ENCODE data around the gene ASB13. TPM values are rescaled to one million over a fixed set of nuclear protein-coding genes. Genes with fewer than 3 reads are reported as not detected.

The ASB13 gene
- total and polyA plus RNA-seq, 9 donors: 8.0 to 14.0 (median 11.7) TPM

DNA sequence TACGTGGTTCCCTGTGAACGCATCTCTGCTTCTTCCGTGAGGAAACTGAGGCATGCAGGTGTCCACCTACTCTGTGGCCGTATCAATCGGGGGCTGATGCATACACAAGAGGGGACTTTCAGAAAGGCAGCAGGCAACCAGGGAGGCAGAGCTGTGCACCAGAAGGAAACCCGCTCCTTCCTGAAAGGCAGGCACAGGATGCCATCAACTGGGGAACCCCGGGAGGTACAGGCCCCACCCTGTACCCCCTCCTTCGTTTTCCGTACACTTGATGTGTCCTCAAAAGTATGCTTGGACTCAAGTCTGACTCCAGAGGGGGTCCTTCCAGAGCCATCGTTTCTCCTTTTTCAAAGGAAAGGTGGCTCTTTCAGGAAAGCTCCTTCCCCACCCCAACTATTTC is 59.5 kb downstream of the ASB13 start:
- Histone ChIP-seq H3K4me1 (ENCODE audit: control insufficient read depth, insufficient read depth, low read length) (peaks cover 49% of the 10 kb centered on the region), H3K36me3 (ENCODE audit: control insufficient read depth, insufficient read depth, low read length) (no peaks in the 10 kb centered on the region), H3K4me3 (ENCODE audit: low read length) (no peak overlapping the region), H3K9me3 (replicated peaks; ENCODE audit: control insufficient read depth, low read depth, low read length) (no peaks in the 10 kb centered on the region), H3K27ac (ENCODE audit: low read length) (no peak overlapping the region), H3K27me3 (ENCODE audit: control insufficient read depth, insufficient read depth, low read length) (no peaks in the 10 kb centered on the region)
- DNase-seq: no peak
- WGBS (ENCODE audit: insufficient coverage): 74% methylated on average over 6 of the region's 10 CpGs

DNA sequence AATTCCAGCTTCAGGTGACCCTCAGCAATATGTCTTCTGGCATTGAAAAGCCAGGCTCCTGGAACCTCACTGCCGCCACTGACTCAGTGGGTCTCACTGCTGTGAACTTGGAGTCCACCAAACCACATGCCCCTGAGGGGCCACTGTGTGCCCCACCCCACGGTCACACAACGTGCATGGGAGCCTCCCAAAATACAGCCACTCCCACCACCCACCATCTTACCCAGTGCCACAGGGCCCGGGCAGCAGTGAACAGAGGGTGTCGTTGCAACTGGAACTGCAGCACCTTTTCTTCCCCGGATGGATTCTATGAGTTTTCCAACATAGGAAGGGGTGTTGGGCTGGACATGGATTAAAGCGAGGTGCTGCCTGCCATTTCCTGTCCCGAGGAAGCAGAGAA is 60.1 kb downstream of the ASB13 start:
- Histone ChIP-seq H3K4me1 (ENCODE audit: control insufficient read depth, insufficient read depth, low read length) (peaks cover 46% of the 10 kb centered on the region), H3K27ac (ENCODE audit: low read length) (no peak overlapping the region), H3K4me3 (ENCODE audit: low read length) (no peak overlapping the region), H3K36me3 (ENCODE audit: control insufficient read depth, insufficient read depth, low read length) (no peaks in the 10 kb centered on the region), H3K9me3 (replicated peaks; ENCODE audit: control insufficient read depth, low read depth, low read length) (no peaks in the 10 kb centered on the region), H3K27me3 (ENCODE audit: control insufficient read depth, insufficient read depth, low read length) (no peaks in the 10 kb centered on the region)
- WGBS (ENCODE audit: insufficient coverage): 87% methylated on average over 4 of the region's 8 CpGs
- DNase-seq: no peak

GRCh38 chr10:5604961-5605360 is 61.4 kb downstream of the ASB13 start:
- Histone ChIP-seq H3K4me3 (ENCODE audit: low read length) (no peak overlapping the region), H3K27me3 (ENCODE audit: control insufficient read depth, insufficient read depth, low read length) (no peaks in the 10 kb centered on the region), H3K4me1 (ENCODE audit: control insufficient read depth, insufficient read depth, low read length) (peaks cover 35% of the 10 kb centered on the region), H3K36me3 (ENCODE audit: control insufficient read depth, insufficient read depth, low read length) (no peaks in the 10 kb centered on the region), H3K27ac (ENCODE audit: low read length) (peak overlapping the region; percentile 60), H3K9me3 (replicated peaks; ENCODE audit: control insufficient read depth, low read depth, low read length) (no peaks in the 10 kb centered on the region)
- DNase-seq: peak; percentile 71
- 22% methylated on average over 4 of the region's 7 CpGs for WGBS (ENCODE audit: insufficient coverage)

DNA sequence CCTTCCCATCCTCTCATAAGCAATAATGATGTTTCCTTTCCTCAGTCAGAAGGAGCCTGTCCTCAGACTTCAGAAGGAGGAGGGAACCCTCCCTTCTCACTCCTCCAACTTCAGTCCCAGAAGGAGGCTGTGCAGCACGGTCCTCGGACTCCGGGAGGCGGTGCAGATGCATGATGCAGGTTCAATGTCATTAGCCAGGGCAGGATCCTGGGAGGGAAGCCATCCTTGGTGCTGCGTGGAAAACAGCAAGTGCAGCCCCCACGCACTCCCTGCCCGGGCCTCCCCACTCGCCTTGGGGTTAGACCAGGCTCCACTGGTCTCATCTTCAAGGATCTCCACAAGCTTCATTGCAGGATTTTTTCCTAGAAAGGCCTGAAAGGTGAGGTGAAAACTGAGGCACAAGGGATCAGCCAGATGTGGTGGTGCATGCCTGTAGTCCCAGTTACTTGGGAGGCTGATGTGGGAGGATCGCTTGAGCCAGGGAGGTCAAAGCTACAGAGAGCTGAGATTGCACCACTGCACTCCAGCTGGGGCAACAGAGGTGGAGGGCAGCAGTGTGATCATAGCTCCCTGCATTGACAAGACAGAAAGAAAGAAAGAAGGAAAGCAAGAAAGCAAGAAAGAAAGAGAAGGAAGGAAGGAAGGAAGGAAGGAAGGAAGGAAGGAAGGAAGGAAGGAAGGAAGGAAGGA is 62.0 kb downstream of the ASB13 start:
- Histone ChIP-seq H3K27ac (ENCODE audit: low read length) (peak overlapping the region; percentile 60), H3K4me1 (ENCODE audit: control insufficient read depth, insufficient read depth, low read length) (peaks cover 29% of the 10 kb centered on the region), H3K27me3 (ENCODE audit: control insufficient read depth, insufficient read depth, low read length) (no peaks in the 10 kb centered on the region), H3K4me3 (ENCODE audit: low read length) (no peak overlapping the region), H3K9me3 (replicated peaks; ENCODE audit: control insufficient read depth, low read depth, low read length) (no peaks in the 10 kb centered on the region), H3K36me3 (ENCODE audit: control insufficient read depth, insufficient read depth, low read length) (no peaks in the 10 kb centered on the region)
- DNase-seq: no peak
- 88% methylated on average over 4 of the region's 9 CpGs for WGBS (ENCODE audit: insufficient coverage)

DNA sequence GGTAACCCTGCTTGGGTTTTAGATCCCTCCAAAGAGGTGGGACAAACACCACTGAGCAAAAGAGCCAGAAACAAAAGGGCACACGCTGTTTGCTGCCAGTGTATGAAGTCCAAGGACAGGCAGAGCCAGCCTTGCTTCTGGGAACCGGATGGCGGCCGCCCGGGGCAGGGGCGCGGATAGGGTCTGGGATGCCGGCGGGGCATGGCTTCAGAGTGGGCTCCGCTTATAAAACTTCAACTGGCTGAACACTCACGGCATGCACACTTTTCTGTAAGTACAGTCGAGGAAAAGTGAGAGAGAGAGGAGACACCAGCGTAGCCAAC is 62.6 kb downstream of the ASB13 start:
- WGBS (ENCODE audit: insufficient coverage): over 99% methylated on average over 10 of the region's 13 CpGs
- DNase-seq: no peak
- Histone ChIP-seq H3K4me3 (ENCODE audit: low read length) (no peak overlapping the region), H3K9me3 (replicated peaks; ENCODE audit: control insufficient read depth, low read depth, low read length) (no peaks in the 10 kb centered on the region), H3K27me3 (ENCODE audit: control insufficient read depth, insufficient read depth, low read length) (no peaks in the 10 kb centered on the region), H3K27ac (ENCODE audit: low read length) (no peak overlapping the region), H3K4me1 (ENCODE audit: control insufficient read depth, insufficient read depth, low read length) (peaks cover 23% of the 10 kb centered on the region), H3K36me3 (ENCODE audit: control insufficient read depth, insufficient read depth, low read length) (no peaks in the 10 kb centered on the region)

- WGBS (ENCODE audit: insufficient coverage): 91% methylated on average over 10 of the region's 14 CpGs
- H3K27ac ChIP-seq (ENCODE audit: low read length): no peak overlapping the region
- peaks cover 18% of the 10 kb centered on the region for H3K4me1 ChIP-seq (ENCODE audit: control insufficient read depth, insufficient read depth, low read length)
- H3K9me3 ChIP-seq (replicated peaks; ENCODE audit: control insufficient read depth, low read depth, low read length): no peaks in the 10 kb centered on the region
- no peaks in the 10 kb centered on the region for H3K27me3 ChIP-seq (ENCODE audit: control insufficient read depth, insufficient read depth, low read length)
- no peak for DNase-seq
- H3K4me3 ChIP-seq (ENCODE audit: low read length): no peak overlapping the region
- no peaks in the 10 kb centered on the region for H3K36me3 ChIP-seq (ENCODE audit: control insufficient read depth, insufficient read depth, low read length)
Measured at GRCh38 chr10:5603091-5603847, 63.1 kb downstream of the ASB13 start.

DNA sequence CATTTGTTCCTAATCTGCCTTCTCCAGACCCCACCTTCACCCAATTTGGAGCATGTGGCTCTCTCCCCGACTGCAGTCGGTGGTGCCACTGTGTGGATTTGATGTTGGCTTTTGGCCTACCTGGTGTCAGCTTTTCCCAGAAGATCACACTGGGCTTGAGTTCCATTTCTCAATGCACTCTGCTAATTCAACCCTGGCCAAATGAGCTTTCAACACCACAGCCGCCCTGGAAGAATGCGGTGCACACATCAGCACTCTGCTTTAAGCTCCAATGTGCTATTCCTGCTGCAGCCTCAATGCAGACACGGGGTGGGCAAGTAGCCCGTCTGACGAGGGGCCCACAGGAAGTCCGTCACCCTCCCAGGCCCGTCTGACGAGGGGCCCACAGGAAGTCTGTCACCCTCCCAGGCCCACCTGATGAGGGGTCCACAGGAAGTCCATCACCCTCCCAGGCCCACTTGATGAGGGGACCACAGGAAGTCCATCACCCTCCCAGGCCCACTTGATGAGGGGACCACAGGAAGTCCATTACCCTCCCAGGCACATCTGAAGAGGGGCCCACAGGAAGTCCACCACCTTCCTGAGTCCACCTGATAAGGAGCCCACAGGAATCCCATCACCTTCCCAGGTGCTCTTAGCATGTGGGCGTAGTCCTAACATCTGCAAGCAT is 64.4 kb downstream of the ASB13 start:
- 49% methylated on average over 3 of the region's 11 CpGs for WGBS (ENCODE audit: insufficient coverage)
- no peak overlapping the region for H3K27ac ChIP-seq (ENCODE audit: low read length)
- no peaks in the 10 kb centered on the region for H3K9me3 ChIP-seq (replicated peaks; ENCODE audit: control insufficient read depth, low read depth, low read length)
- H3K27me3 ChIP-seq (ENCODE audit: control insufficient read depth, insufficient read depth, low read length): no peaks in the 10 kb centered on the region
- H3K4me3 ChIP-seq (ENCODE audit: low read length): no peak overlapping the region
- DNase-seq: no peak
- no peaks in the 10 kb centered on the region for H3K36me3 ChIP-seq (ENCODE audit: control insufficient read depth, insufficient read depth, low read length)
- H3K4me1 ChIP-seq (ENCODE audit: control insufficient read depth, insufficient read depth, low read length): peaks cover 17% of the 10 kb centered on the region

GRCh38 chr10:5600908-5601307 is 65.5 kb downstream of the ASB13 start:
- Histone ChIP-seq H3K4me1 (ENCODE audit: control insufficient read depth, insufficient read depth, low read length) (peaks cover 20% of the 10 kb centered on the region), H3K9me3 (replicated peaks; ENCODE audit: control insufficient read depth, low read depth, low read length) (no peaks in the 10 kb centered on the region), H3K4me3 (ENCODE audit: low read length) (no peak overlapping the region), H3K27ac (ENCODE audit: low read length) (no peak overlapping the region), H3K27me3 (ENCODE audit: control insufficient read depth, insufficient read depth, low read length) (no peaks in the 10 kb centered on the region), H3K36me3 (ENCODE audit: control insufficient read depth, insufficient read depth, low read length) (no peaks in the 10 kb centered on the region)
- no peak for DNase-seq
- 91% methylated on average over 5 of the region's 5 CpGs for WGBS (ENCODE audit: insufficient coverage)

DNA sequence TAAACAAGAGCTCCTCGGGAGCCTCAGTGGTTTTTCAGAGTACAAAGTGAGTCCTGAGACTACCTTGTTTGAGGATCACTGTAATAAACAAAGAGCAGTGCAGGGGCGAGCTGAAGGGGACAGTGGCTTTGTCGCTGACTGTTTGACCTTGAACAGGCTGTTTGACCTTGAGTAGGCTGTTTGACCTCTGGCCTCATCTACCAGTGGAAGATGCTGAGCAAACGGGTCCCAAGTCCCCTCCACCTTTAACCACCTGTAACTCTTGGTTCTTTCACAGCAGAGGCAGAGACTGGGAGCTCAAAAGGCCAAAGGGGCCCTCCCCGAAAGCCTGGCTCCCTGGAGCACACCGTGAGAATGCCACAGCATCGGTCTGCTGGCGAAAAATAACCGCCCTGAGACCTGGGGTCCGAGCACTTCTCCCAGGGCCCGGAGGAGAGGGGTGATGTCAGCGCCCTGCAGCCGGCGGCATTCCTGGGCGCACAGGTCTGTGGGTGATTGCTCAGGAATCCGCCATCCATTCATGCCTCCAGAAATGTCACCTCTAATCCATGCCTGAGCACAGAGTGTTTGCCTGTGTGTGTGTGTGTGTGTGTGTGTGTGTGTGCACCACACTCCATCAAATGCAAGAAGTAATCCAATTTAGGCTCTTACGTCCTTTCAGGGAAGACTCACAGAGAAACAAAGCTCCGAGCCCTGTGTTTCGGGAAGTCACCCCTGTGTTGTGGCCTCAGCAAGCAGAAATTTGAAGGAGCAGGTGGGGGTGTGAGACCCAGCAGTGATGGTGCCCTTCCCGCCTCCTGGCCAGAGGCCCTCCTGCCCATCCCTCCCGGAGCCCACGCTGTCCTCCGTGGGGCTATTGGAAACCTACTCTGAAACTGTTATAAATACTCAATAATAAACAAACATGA is 66.5 kb downstream of the ASB13 start:
- Histone ChIP-seq H3K9me3 (replicated peaks; ENCODE audit: control insufficient read depth, low read depth, low read length) (no peaks in the 10 kb centered on the region), H3K36me3 (ENCODE audit: control insufficient read depth, insufficient read depth, low read length) (no peaks in the 10 kb centered on the region), H3K27me3 (ENCODE audit: control insufficient read depth, insufficient read depth, low read length) (no peaks in the 10 kb centered on the region), H3K27ac (ENCODE audit: low read length) (no peak overlapping the region), H3K4me3 (ENCODE audit: low read length) (no peak overlapping the region), H3K4me1 (ENCODE audit: control insufficient read depth, insufficient read depth, low read length) (peaks cover 18% of the 10 kb centered on the region)
- DNase-seq: no peak
- 73% methylated on average over 6 of the region's 23 CpGs for whole genome bisulfite sequencing (ENCODE audit: insufficient coverage)
